GM12878 (cell line): ENCODE data around the gene ARL6IP1. TPM values are rescaled to one million over a fixed set of nuclear protein-coding genes. Genes with fewer than 3 reads are reported as not detected.
A peak's percentile ranks its signal among the peaks of the same experiment; 100 is the strongest.

ENCODE experiments used
- ATAC-seq: fragments of 200-7000 bp; cut with Tn5 transposase; 3 replicates; pipeline ENCODE4 v1.9.1; 2020; ENCODE audit warnings: mild to moderate bottlenecking, moderate library complexity
- Bru-seq: library from RNA; stranded (reverse); fragments of 400-500 nt; gene quantifications from one replicate; lab custom pipeline; 2021; lab: Mats Ljungman, UMichigan
- BruChase-seq, 2 experiments: library from RNA; stranded (reverse); fragments of 400-500 nt; gene quantifications; one replicate each; lab custom pipeline; 2021; lab: Mats Ljungman, UMichigan
- BruUV-seq: library from RNA; stranded (reverse); fragments of 400-500 nt; replicated peaks from 2 replicates; lab custom pipeline; 2021; lab: Mats Ljungman, UMichigan
- CTCF ChIA-PET: fragments of 300-600 bp; sonication (Branson Sonifier 250); formaldehyde crosslinking; extraction: SDS; loops from one replicate; lab custom pipeline; 2021; ENCODE audit warnings: inconsistent platforms; lab: Yijun Ruan, JAX
- POLR2A ChIA-PET: fragments of 350-600 bp; formaldehyde crosslinking; extraction: SDS; loops from one replicate; lab custom pipeline; 2021; ENCODE audit warnings: inconsistent platforms; lab: Charles Lee
- RAD21 ChIA-PET: fragments of 300-600 bp; sonication (Branson Sonifier 250); formaldehyde crosslinking; loops from one replicate; lab custom pipeline; 2023; ENCODE audit warnings: antibody characterized with exemption; ENCODE audit not compliant: unreplicated experiment; lab: Charles Lee
- SMC1A ChIA-PET: fragments of 300-600 bp; sonication (Branson Sonifier 250); formaldehyde crosslinking; loops from one replicate; lab custom pipeline; 2023; ENCODE audit not compliant: unreplicated experiment, uncharacterized antibody; lab: Charles Lee
- DNase-seq: peaks from one replicate; pipeline ENCODE4 v3.0.0-alpha.2; 2011; ENCODE audit warnings: low read depth, low spot score
- FAIRE-seq: peaks from 3 replicates; lab custom pipeline; 2011; peaks lifted over from hg19 to GRCh38; lab: Jason Lieb, UNC
- H2AFZ ChIP-seq: 2 replicates; pipeline ENCODE4 v1.6.0; 2011; ENCODE audit warnings: low read depth, low read length, control low read depth; ENCODE audit not compliant: control insufficient read depth
- H3K27ac ChIP-seq: 2 replicates; pipeline ENCODE4 v1.5.1; 2011; ENCODE audit warnings: control low read depth; ENCODE audit not compliant: control insufficient read depth, insufficient read depth
- H3K27me3 ChIP-seq, 2 experiments: replicated peaks in 1 of 2; 2 replicates each; pipeline versions ENCODE4 v1.6.0 to v1.6.1; 2011; ENCODE audit warnings: low read length in 1 of 2; ENCODE audit not compliant: control insufficient read depth in 2 of 2, insufficient read depth in 2 of 2
- H3K36me3 ChIP-seq, 2 experiments: 2 replicates each; pipeline ENCODE4 v1.5.1; 2011; ENCODE audit warnings: low read length in 1 of 2; ENCODE audit not compliant: control insufficient read depth in 2 of 2, insufficient read depth in 2 of 2
- H3K4me1 ChIP-seq: 2 replicates; pipeline ENCODE4 v1.6.1; 2011; ENCODE audit warnings: mild to moderate bottlenecking, low read length, moderate library complexity, mixed read lengths; ENCODE audit not compliant: control insufficient read depth, insufficient read depth
- H3K4me2 ChIP-seq: 2 replicates; pipeline ENCODE4 v1.6.0; 2011; ENCODE audit warnings: control low read depth; ENCODE audit not compliant: control insufficient read depth, insufficient read depth
- H3K4me3 ChIP-seq: fragments of 200-600 bp; sonication (generic); 2 replicates; pipeline ENCODE4 v1.5.1; 2016
- H3K79me2 ChIP-seq: 2 replicates; pipeline ENCODE4 v1.6.0; 2011; ENCODE audit warnings: low read length; ENCODE audit not compliant: control insufficient read depth, insufficient read depth
- H3K9ac ChIP-seq: 2 replicates; pipeline ENCODE4 v1.8.0; 2011; ENCODE audit warnings: low read length, control low read depth, mixed read lengths; ENCODE audit not compliant: control insufficient read depth, insufficient read depth
- H3K9me3 ChIP-seq: replicated peaks from 3 replicates; pipeline ENCODE4 v1.5.1; 2011; ENCODE audit warnings: mild to moderate bottlenecking, low read length; ENCODE audit not compliant: control insufficient read depth, insufficient read depth
- H4K20me1 ChIP-seq: 2 replicates; pipeline ENCODE4 v1.6.0; 2011; ENCODE audit not compliant: control insufficient read depth, insufficient read depth
- BACH1 ChIP-seq: fragments of 450-650 bp; IDR thresholded peaks from 2 replicates; pipeline ENCODE4 v1.6.1; 2017; ENCODE audit warnings: mild to moderate bottlenecking, borderline replicate concordance
- GABPA ChIP-seq: IDR thresholded peaks from 2 replicates; pipeline ENCODE4 v1.6.1; 2014; ENCODE audit warnings: antibody characterized with exemption, low read depth, mild to moderate bottlenecking, inconsistent platforms
- GATAD2B ChIP-seq: fragments of 450-650 bp; conservative IDR thresholded peaks from 2 replicates; pipeline ENCODE4 v1.6.1; 2017; ENCODE audit warnings: low read depth, mild to moderate bottlenecking, moderate library complexity
- HDAC6 ChIP-seq: fragments of 200-600 bp; sonication (generic); IDR thresholded peaks from one replicate; pipeline ENCODE4 v1.8.0; 2017; ENCODE audit warnings: antibody characterized with exemption; ENCODE audit not compliant: unreplicated experiment
- KAT2A ChIP-seq: conservative IDR thresholded peaks from 2 replicates; pipeline ENCODE4 v1.6.1; 2011; ENCODE audit warnings: low read depth, low read length; ENCODE audit not compliant: control insufficient read depth
- KDM1A ChIP-seq: fragments of 200-600 bp; sonication (generic); IDR thresholded peaks from 2 replicates; pipeline ENCODE4 v1.6.1; 2016; ENCODE audit warnings: borderline replicate concordance
- NBN ChIP-seq: fragments of 450-650 bp; IDR thresholded peaks from 2 replicates; pipeline ENCODE4 v1.6.1; 2016
- RBBP5 ChIP-seq: fragments of 200-600 bp; sonication (generic); conservative IDR thresholded peaks from 2 replicates; pipeline ENCODE4 v1.6.1; 2016
- SMARCA5 ChIP-seq: fragments of 450-650 bp; IDR thresholded peaks from 2 replicates; pipeline ENCODE4 v1.6.1; 2017; ENCODE audit warnings: mild to moderate bottlenecking
- STAT1 ChIP-seq: fragments of 450-650 bp; conservative IDR thresholded peaks from 2 replicates; pipeline ENCODE4 v1.6.1; 2014; ENCODE audit warnings: antibody characterized with exemption, mild to moderate bottlenecking
- TARDBP ChIP-seq: IDR thresholded peaks from 2 replicates; pipeline ENCODE4 v1.6.1; 2016; ENCODE audit warnings: borderline replicate concordance
- TBL1XR1 ChIP-seq: IDR thresholded peaks from 2 replicates; pipeline ENCODE4 v1.6.1; 2012; ENCODE audit warnings: low read depth, low read length, improper control_type of control experiment
- WGBS: methylation state at CpG from one replicate; pipeline ENCODE4 v1.1.6; 2016; ENCODE audit warnings: low lambda C conversion rate; ENCODE audit not compliant: insufficient replicate concordance, insufficient coverage; ENCODE audit errors: missing lambda C conversion rate; 5-methylcytosine and 5-hydroxymethylcytosine counted together
- in situ Hi-C: fragments of 300-500 bp; cut with MboI; formaldehyde crosslinking; loops from 9 replicates; pipeline ENCODE4 v1.14.3; 2018; ENCODE audit warnings: mixed read lengths
- intact Hi-C: fragments of 100-400 bp; cut with micrococcal nuclease; formaldehyde crosslinking; loops from one replicate; pipeline ENCODE4 v1.14.2; 2022; ENCODE audit not compliant: unreplicated experiment
- long read RNA-seq, 2 experiments: library from polyadenylated mRNA; unstranded; transcript quantifications; one replicate each; pipeline ENCODE4 v2.0.0, GENCODE V29; 2019 to 2020
- polyA minus RNA-seq, 3 experiments: library from RNA; depleted of rRNA, polyadenylated mRNA; stranded (reverse); fragments of >200 nt; gene quantifications; 2 replicates each; pipeline ENCODE4 v1.2.3, GENCODE V29; 2011
- polyA plus RNA-seq, 11 experiments: library from polyadenylated mRNA; depleted of rRNA in 4 of 11; unstranded in 6 of 11; stranded (reverse) in 5 of 11; fragments of >200 nt; fragmentation: Nextera tagmentation in 4 of 11; fragmentation: Illumina TruSeq in 1 of 11; extraction: Ambion mirVana in 4 of 11; extraction: Trizol in 1 of 11; gene quantifications; 1 replicate in 1 of 11; 2 replicates in 10 of 11; pipeline versions ENCODE4 v1.2.1 to v1.2.3, GENCODE V29; 2011 to 2016; ENCODE audit warnings: inconsistent platforms in 2 of 11, missing spikeins in 2 of 11, low read depth in 1 of 11
- total RNA-seq, 4 experiments: library from RNA; depleted of rRNA in 3 of 4; stranded (reverse); fragments of >200 nt in 3 of 4; fragmentation: Illumina TruSeq in 1 of 4; extraction: Trizol in 1 of 4; gene quantifications; 2 replicates each; pipeline versions ENCODE4 v1.2.1 to v1.2.3, GENCODE V29; 2013 to 2021
- TF ChIP-seq, protein P1 (sequence below), 3 experiments: IDR thresholded peaks in 2 of 3; conservative IDR thresholded peaks in 1 of 3; 2 replicates each; pipeline ENCODE4 v1.5.1; 2011; ENCODE audit warnings: low read depth in 3 of 3, low read length in 3 of 3, mild to moderate bottlenecking in 3 of 3, control low read depth in 2 of 3, moderate library complexity in 2 of 3, inconsistent platforms in 1 of 3, mixed read lengths in 1 of 3; ENCODE audit not compliant: control insufficient read depth in 2 of 3, insufficient read depth in 1 of 3; ENCODE audit errors: extremely low read depth in 1 of 3
- TF ChIP-seq, protein P2 (sequence below): fragments of 450-650 bp; conservative IDR thresholded peaks from 2 replicates; pipeline ENCODE4 v1.6.1; 2017; ENCODE audit warnings: mild to moderate bottlenecking, moderate library complexity

The ARL6IP1 gene
- 152 and 163 TPM in 2 replicates for total RNA-seq (2013; cell fraction: nucleolus; rRNA removed)
- 174 and 216 TPM in 2 replicates for total RNA-seq (2014; rRNA removed)
- 127 and 130 TPM in 2 replicates for total RNA-seq (2014; rRNA removed; fragmentation: Illumina TruSeq; extraction: Trizol)
- total RNA-seq (2021), result 99.3 and 107 TPM in 2 replicates
- 61.9 TPM for polyA plus RNA-seq (2011; ENCODE audit: low read depth)
- 269 and 375 TPM in 2 replicates for polyA plus RNA-seq (2011; rRNA removed)
- polyA plus RNA-seq (2011; cell fraction: cytosol; rRNA removed), result 117 and 194 TPM in 2 replicates
- polyA plus RNA-seq (2011; cell fraction: nucleus; rRNA removed), result 61.4 and 63.5 TPM in 2 replicates
- 88.8 and 115 TPM in 2 replicates for polyA plus RNA-seq (2012)
- polyA plus RNA-seq (2014; fragmentation: Illumina TruSeq; extraction: Trizol), result 154 and 197 TPM in 2 replicates
- 100 to 1,000 TPM; 219 to 334 TPM for polyA plus RNA-seq (2014; fragmentation: Nextera tagmentation; extraction: Ambion mirVana)
- polyA plus RNA-seq (2014; rRNA removed), result 106 and 110 TPM in 2 replicates
- polyA plus RNA-seq (2016; fragmentation: Nextera tagmentation; extraction: Ambion mirVana), result 100 to 1,000 TPM; 263 to 264 TPM
- 200 and 263 TPM in 2 replicates for polyA minus RNA-seq (2011; rRNA and poly(A)+ RNA removed)
- polyA minus RNA-seq (2011; cell fraction: cytosol; rRNA and poly(A)+ RNA removed), result 86.3 and 90.9 TPM in 2 replicates
- polyA minus RNA-seq (2011; cell fraction: nucleus; rRNA and poly(A)+ RNA removed), result 32.9 and 43.9 TPM in 2 replicates
- Bru-seq, nascent RNA, result percentile 97 among the genes with signal in this experiment
- percentile 100 among the genes with signal in this experiment for BruChase-seq, experiment 1, labeled RNA remaining after a 6-hour chase
- percentile 100 among the genes with signal in this experiment for BruChase-seq, experiment 2, labeled RNA remaining after a 2-hour chase
- long read RNA-seq, experiment 1, transcript ARL6IP1-201 (6 exons, 2,409 nt), result major isoform, 190 of 197 reads
- long read RNA-seq, experiment 1, partial matches to known transcripts, result 5 of 197 reads
- long read RNA-seq, experiment 1, other reads (novel, unspliced or antisense), result 2 of 197 reads
- long read RNA-seq, experiment 2, transcript ARL6IP1-201 (6 exons, 2,409 nt), result major isoform, 882 of 1,037 reads
- long read RNA-seq, experiment 2, transcript ARL6IP1-208 (4 exons, 778 nt), result minor isoform, 11 of 1,037 reads
- long read RNA-seq, experiment 2, partial matches to known transcripts, result 134 of 1,037 reads
- long read RNA-seq, experiment 2, other reads (novel, unspliced or antisense), result 8 of 1,037 reads

DNA sequence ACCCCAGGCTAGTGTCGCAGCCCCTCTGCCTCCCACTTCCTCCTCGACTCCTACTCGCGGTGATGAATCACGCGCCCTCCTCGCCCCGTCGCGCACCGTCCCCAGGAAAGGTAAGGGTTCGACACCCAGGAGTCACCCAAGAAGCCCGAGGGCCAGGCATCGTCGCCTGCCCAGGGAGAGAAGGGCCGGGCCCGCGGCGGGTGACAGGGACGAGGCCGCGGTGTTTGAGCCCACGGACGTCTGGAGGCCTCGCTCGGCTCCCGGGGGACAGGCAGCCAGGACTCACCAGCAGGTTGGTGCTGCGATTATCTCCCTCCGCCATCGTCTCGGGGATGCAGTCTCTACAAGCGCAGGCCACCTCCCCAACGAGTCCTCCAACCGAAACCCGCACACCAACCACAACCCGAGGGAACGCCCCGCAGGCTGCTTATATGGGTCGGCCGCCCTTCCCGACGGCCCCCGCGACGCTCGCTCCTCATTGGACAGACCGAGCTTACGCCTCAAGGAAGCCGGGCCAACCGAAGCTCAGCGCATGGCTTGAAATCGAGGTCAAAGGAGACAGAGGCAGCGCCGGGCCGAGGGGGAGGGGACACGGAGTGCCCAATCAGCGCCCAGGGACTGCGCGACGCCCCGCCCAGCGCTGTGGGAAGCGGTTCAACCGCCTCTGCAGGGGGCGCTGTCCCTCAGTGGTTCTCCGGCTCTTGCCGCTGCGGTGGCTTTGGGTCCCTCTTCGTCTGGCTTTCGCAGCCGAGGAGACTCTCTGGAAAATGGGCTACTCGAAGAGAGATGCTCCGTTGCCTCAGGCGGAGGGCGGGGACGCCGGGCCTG is at the start of gene ARL6IP1:
Gene ARL6IP1, minus strand, starts transcription at position 405 of the 828 bp plus-strand sequence. Its CDS starts 83 bp downstream, at position 322.
- Histone ChIP-seq H3K4me3 (peak within 1 kb of the TSS; percentile 91), H3K4me2 (peak within 1 kb of the TSS; percentile 96), H3K27ac (peak within 1 kb of the TSS; percentile 93), H3K27me3 (no peaks in the 10 kb centered on the region), H4K20me1 (no peaks in the 10 kb centered on the region), H3K9me3 (no peaks in the 10 kb centered on the region), H3K79me2 (peaks cover 45% of the 10 kb centered on the region), H3K4me1 (peaks cover 12% of the 10 kb centered on the region), H3K9ac (peak within 1 kb of the TSS; percentile 97), H2AFZ (peak within 1 kb of the TSS; percentile 81), H3K36me3 (peaks cover 0 to under 1% of the 10 kb centered on the region in 2 experiments; a peak in 1 of 4 replicates)
- intact Hi-C loops (loop anchor here (1.0 to 5.0 kb wide), 2 partner anchors 126 to 168 kb away; partner anchors contain the start of gene SMG1), in situ Hi-C loops (loop anchor here (5.0 kb wide), 1 partner anchor 171 kb away; no protein-coding TSS in a partner anchor)
- peak; percentile 95 for DNase-seq
- ChIA-PET POLR2A (interaction anchor here (0.9 to 8.9 kb wide), 5 partner anchors 8 to 145 kb away, joined by 3 to 128 read pairs (median 4); partner anchors contain the start of gene RPS15A), RAD21 (interaction anchor here (0.5 to 6.9 kb wide), 15 partner anchors 9 to 751 kb away, joined by 3 to 71 read pairs (median 3); partner anchors contain the start of genes COQ7 and RPS15A), CTCF (interaction anchor here (0.6 to 5.3 kb wide), 26 partner anchors 8 to 359 kb away, joined by 3 to 80 read pairs (median 5); partner anchors contain the start of gene RPS15A), SMC1A (interaction anchor here (0.7 to 7.2 kb wide), 7 partner anchors 9 to 1489 kb away, joined by 3 to 64 read pairs (median 5); partner anchors contain the start of gene RPS15A)
- 2% methylated on average over 71 of the region's 77 CpGs for WGBS
- FAIRE-seq, result peak; percentile 91
- ATAC-seq, result peak; percentile 97
- BruUV-seq, result TSS peak; percentile 51
- TF ChIP-seq HDAC6 (no peak), BACH1 (peak; percentile 76), SMARCA5 (peak; percentile 87), TARDBP (no peak; the same call in 1 of the 2 replicates), RBBP5 (no peak), STAT1 (peak; percentile 38; the same call in 1 of the 2 replicates), KAT2A (no peak), NBN (peak; percentile 79), GATAD2B (peak; percentile 56; the same call in 1 of the 2 replicates), KDM1A (no peak), TBL1XR1 (no peak; the same call in 1 of the 2 replicates), GABPA (0 out of 2 replicates have a peak, but pooled peaks have one; percentile 10)
- TF ChIP-seq, protein P1, sequence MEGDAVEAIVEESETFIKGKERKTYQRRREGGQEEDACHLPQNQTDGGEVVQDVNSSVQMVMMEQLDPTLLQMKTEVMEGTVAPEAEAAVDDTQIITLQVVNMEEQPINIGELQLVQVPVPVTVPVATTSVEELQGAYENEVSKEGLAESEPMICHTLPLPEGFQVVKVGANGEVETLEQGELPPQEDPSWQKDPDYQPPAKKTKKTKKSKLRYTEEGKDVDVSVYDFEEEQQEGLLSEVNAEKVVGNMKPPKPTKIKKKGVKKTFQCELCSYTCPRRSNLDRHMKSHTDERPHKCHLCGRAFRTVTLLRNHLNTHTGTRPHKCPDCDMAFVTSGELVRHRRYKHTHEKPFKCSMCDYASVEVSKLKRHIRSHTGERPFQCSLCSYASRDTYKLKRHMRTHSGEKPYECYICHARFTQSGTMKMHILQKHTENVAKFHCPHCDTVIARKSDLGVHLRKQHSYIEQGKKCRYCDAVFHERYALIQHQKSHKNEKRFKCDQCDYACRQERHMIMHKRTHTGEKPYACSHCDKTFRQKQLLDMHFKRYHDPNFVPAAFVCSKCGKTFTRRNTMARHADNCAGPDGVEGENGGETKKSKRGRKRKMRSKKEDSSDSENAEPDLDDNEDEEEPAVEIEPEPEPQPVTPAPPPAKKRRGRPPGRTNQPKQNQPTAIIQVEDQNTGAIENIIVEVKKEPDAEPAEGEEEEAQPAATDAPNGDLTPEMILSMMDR (IDR thresholded peaks at IDR 0.05 in 2 of 3, conservative IDR thresholded peaks at IDR 0.05 in 1 of 3; ENCODE audit: control insufficient read depth in 2 of 3, extremely low read depth in 1 of 3, insufficient read depth in 1 of 3, low read depth in 3 of 3, low read length in 3 of 3), result peak; percentile 89 to 92 (median 91); a peak in 5 of 6 replicates
- TF ChIP-seq, protein P2, sequence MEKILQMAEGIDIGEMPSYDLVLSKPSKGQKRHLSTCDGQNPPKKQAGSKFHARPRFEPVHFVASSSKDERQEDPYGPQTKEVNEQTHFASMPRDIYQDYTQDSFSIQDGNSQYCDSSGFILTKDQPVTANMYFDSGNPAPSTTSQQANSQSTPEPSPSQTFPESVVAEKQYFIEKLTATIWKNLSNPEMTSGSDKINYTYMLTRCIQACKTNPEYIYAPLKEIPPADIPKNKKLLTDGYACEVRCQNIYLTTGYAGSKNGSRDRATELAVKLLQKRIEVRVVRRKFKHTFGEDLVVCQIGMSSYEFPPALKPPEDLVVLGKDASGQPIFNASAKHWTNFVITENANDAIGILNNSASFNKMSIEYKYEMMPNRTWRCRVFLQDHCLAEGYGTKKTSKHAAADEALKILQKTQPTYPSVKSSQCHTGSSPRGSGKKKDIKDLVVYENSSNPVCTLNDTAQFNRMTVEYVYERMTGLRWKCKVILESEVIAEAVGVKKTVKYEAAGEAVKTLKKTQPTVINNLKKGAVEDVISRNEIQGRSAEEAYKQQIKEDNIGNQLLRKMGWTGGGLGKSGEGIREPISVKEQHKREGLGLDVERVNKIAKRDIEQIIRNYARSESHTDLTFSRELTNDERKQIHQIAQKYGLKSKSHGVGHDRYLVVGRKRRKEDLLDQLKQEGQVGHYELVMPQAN, result peak; percentile 89
